Hematopoietic multipotent progenitor cell treated with erythropoietin and hydrocortisone succinate and interleukin-3 and kit ligand, for 4 days (in vitro differentiated cells): Measurements from ENCODE around the gene LAPTM5.
"Not testable (repeated sequence)": the region's sequence is repeated elsewhere in the genome, so short reads cannot be mapped to it uniquely, and the experiment has no call there.

ENCODE experiments used
- DNase-seq: peaks from one replicate; pipeline ENCODE4 v3.0.0-alpha.2; 2015

Gene LAPTM5

GRCh38 chr1:30768830-30769718 lies 11.5 kb upstream of the LAPTM5 start:
- peak; percentile 99 for DNase-seq

- peak; percentile 57 for DNase-seq
These were observed 10.7 kb upstream of the LAPTM5 start for GRCh38 chr1:30768159-30768829.

- not testable (repeated sequence) for DNase-seq
These were observed 9.4 kb upstream of the LAPTM5 start for GRCh38 chr1:30766948-30767347.

- peak; percentile 84 for DNase-seq
These were observed 8.2 kb upstream of the LAPTM5 start for GRCh38 chr1:30765556-30766434.

- no peak for DNase-seq
These were observed 7.5 kb upstream of the LAPTM5 start for GRCh38 chr1:30764939-30765555.

- DNase-seq: no peak
These were observed 6.8 kb upstream of the LAPTM5 start for GRCh38 chr1:30764396-30764795.

- DNase-seq: no peak
These were observed 6.2 kb upstream of the LAPTM5 start for GRCh38 chr1:30763651-30764248.

GRCh38 chr1:30762930-30763650 lies 5.5 kb upstream of the LAPTM5 start:
- DNase-seq: no peak

- DNase-seq: no peak
These were observed 4.8 kb upstream of the LAPTM5 start for GRCh38 chr1:30762152-30762929.

GRCh38 chr1:30761381-30762151 lies 4.0 kb upstream of the LAPTM5 start:
- peak; percentile 46 for DNase-seq

GRCh38 chr1:30760596-30761324 lies 3.2 kb upstream of the LAPTM5 start:
- peak; percentile 71 for DNase-seq

- DNase-seq: no peak
These were observed 2.2 kb upstream of the LAPTM5 start for GRCh38 chr1:30759718-30760281.

GRCh38 chr1:30758785-30759380 lies 1.3 kb upstream of the LAPTM5 start:
- DNase-seq: peak; percentile 91

- no peak for DNase-seq
These were observed 631 bp upstream of the LAPTM5 start for GRCh38 chr1:30758121-30758688.

GRCh38 chr1:30756545-30757351 lies 826 bp downstream of the LAPTM5 start:
- DNase-seq: peak; percentile 98

GRCh38 chr1:30756206-30756544 lies 1.4 kb downstream of the LAPTM5 start:
- DNase-seq: no peak

- DNase-seq: no peak
These were observed 1.8 kb downstream of the LAPTM5 start for GRCh38 chr1:30755746-30756145.
